Measurements from ENCODE around the gene U2AF1L4. TPM values are rescaled to one million over a fixed set of nuclear protein-coding genes. Genes with fewer than 3 reads are reported as not detected.
A peak's percentile ranks its signal among the peaks of the same experiment; 100 is the strongest.

The U2AF1L4 gene
- total RNA-seq, 1 experiment from 2014 or later: 6.0 TPM

DNA sequence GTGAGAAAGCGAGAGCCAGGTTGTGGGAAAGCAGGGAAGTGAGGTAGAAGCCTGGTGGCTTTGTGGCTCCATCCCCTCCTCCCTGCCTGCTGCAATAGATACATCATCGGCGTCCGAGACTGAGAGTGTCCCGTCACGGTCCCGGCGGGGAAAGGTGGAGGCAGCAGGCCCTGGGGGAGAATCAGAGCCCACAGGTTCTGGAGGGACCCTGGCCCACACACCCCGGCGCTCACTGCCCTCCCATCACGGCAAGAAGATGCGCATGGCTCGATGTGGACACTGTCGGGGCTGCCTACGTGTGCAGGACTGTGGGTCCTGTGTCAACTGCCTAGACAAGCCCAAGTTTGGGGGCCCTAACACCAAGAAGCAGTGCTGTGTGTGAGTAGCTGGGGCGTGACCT, 22.3 kb downstream of the U2AF1L4 start:
- in situ Hi-C loops (cut with HindIII; ENCODE audit: low pct_unique_long_range_greater_than_20kb, low sequenced_read_pairs): no loop called here
- no peak for DNase-seq (ENCODE audit: low read depth, low spot score)

DNA sequence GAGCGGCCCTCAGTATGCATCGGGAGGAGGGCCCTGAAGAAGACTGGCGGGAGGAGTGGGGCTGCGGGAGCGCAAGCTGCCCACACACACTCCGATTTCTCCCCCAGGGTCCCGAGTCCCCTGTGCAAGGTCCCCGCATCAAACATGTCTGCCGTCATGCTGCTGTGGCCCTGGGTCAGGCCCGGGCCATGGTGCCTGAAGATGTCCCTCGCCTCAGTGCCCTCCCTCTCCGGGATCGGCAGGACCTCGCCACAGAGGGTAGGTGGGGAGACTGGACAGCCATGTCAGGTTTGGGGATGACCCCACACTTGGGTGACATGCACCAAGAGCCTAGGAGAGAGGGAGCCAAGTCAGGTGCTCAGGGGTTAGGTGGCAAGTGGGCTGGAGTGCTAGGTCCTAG, 22.8 kb downstream of the U2AF1L4 start:
- in situ Hi-C loops (cut with HindIII; ENCODE audit: low pct_unique_long_range_greater_than_20kb, low sequenced_read_pairs): no loop called here
- no peak for DNase-seq (ENCODE audit: low read depth, low spot score)

GRCh38 chr19:35721374-35721773, 23.8 kb downstream of the U2AF1L4 start:
- in situ Hi-C loops (cut with HindIII; ENCODE audit: low pct_unique_long_range_greater_than_20kb, low sequenced_read_pairs): no loop called here
- no peak for DNase-seq (ENCODE audit: low read depth, low spot score)

DNA sequence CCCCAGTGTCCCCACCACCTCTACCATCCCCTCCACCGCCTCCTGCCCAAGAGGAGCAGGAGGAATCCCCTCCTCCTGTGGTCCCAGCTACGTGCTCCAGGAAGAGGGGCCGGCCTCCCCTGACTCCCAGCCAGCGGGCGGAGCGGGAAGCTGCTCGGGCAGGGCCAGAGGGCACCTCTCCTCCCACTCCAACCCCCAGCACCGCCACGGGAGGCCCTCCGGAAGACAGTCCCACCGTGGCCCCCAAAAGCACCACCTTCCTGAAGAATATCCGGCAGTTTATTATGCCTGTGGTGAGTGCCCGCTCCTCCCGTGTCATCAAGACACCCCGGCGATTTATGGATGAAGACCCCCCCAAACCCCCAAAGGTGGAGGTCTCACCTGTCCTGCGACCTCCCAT, 24.6 kb downstream of the U2AF1L4 start:
- in situ Hi-C loops (cut with HindIII; ENCODE audit: low pct_unique_long_range_greater_than_20kb, low sequenced_read_pairs): no loop called here
- DNase-seq (ENCODE audit: low read depth, low spot score): no peak

DNA sequence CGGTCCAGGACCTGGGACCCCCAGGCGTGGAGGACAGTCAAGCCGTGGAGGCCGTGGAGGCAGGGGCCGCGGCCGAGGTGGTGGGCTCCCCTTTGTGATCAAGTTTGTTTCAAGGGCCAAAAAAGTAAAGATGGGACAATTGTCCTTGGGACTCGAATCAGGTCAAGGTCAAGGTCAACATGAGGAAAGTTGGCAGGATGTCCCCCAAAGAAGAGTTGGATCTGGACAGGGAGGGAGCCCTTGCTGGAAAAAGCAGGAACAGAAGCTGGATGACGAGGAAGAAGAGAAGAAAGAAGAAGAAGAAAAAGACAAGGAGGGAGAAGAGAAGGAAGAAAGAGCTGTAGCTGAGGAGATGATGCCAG, 25.1 kb downstream of the U2AF1L4 start:
- in situ Hi-C loops (cut with HindIII; ENCODE audit: low pct_unique_long_range_greater_than_20kb, low sequenced_read_pairs): no loop called here
- no peak for DNase-seq (ENCODE audit: low read depth, low spot score)

- in situ Hi-C loops (cut with HindIII; ENCODE audit: low pct_unique_long_range_greater_than_20kb, low sequenced_read_pairs): no loop called here
- DNase-seq (ENCODE audit: low read depth, low spot score): no peak
Measured at GRCh38 chr19:35719402-35720162, 25.6 kb downstream of the U2AF1L4 start.

GRCh38 chr19:35718345-35719041, 26.7 kb downstream of the U2AF1L4 start:
- no peak for DNase-seq (ENCODE audit: low read depth, low spot score)
- in situ Hi-C loops (cut with HindIII; ENCODE audit: low pct_unique_long_range_greater_than_20kb, low sequenced_read_pairs): no loop called here

DNA sequence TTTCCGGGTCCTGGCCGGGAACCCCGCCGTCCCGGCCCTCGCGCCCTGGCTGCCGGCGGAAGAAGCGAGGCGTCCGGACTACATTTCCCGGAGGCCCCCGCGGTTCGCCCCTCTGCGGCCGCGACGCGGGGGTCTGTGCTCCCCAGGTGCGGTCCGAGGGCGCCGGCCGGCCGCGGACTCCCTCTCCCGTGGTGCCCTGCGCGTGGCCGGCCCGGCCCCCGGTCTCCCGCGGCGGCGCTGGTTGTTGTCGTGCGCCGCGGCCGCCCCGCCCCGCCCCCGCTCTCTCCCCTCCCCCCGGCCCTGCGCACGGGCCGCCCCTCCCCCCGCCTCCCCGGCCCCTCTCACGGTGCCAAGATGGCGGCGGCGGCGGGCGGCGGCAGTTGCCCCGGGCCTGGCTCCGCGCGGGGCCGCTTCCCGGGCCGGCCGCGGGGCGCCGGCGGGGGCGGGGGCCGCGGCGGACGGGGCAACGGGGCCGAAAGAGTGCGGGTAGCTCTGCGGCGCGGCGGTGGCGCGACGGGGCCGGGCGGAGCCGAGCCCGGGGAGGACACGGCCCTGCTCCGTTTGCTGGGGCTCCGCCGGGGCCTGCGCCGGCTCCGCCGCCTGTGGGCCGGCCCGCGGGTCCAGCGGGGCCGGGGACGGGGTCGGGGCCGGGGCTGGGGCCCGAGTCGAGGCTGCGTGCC, 27.4 kb downstream of the U2AF1L4 start, which contains the start of gene KMT2B:
TSS of gene KMT2B (plus strand) at position 339 of the 680 bp plus-strand sequence. CDS start at position 355, 16 bp downstream.
- no peak for DNase-seq (ENCODE audit: low read depth, low spot score)
- in situ Hi-C loops (cut with HindIII; ENCODE audit: low pct_unique_long_range_greater_than_20kb, low sequenced_read_pairs): no loop called here

DNA sequence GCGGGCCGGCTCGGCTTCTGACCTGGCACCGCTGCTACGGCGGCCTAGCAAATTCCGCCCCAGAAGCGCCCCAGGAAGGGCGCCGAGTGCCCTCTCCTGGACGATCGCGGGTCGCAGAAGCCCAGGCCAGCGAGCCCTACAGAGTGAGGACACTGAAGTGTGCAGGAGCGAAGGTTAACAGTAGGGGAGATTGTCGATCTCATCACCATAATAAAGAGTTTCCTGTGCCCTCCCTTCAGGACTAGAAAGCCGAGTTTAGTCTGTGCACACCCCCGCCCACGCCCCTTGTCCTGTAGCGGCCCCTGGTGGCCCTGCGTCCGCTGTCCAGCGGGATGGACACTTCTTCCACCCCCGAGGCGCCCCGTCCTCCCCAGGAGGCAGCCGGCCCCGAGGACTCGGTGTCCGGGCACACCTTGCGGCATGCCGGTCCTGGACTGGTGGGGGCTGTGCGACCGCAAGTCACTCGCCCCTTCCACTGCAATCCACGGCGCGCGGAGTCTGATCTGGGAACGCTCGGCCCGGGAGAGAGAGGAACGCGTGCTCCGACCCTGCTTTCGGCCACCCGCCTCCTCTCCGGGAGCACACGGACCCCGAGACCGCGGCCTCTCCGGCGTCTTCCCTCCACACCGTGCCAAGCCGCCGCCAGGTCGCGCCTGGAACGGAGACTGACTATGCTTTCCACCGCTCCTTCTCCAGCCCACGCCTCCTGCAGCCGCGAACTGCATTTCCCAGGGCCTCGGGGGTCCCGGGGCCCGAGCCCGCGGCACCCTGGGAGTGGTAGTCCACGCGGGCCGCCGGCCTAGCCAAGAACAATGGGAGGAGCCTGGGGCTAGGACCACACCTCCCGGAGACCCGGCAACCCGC, 28.2 kb downstream of the U2AF1L4 start:
- in situ Hi-C loops (cut with HindIII; ENCODE audit: low pct_unique_long_range_greater_than_20kb, low sequenced_read_pairs): no loop called here
- DNase-seq (ENCODE audit: low read depth, low spot score): peak; percentile 92

GRCh38 chr19:35715981-35716800, 29.0 kb downstream of the U2AF1L4 start:
- in situ Hi-C loops (cut with HindIII; ENCODE audit: low pct_unique_long_range_greater_than_20kb, low sequenced_read_pairs): no loop called here
- no peak for DNase-seq (ENCODE audit: low read depth, low spot score)

- in situ Hi-C loops (cut with HindIII; ENCODE audit: low pct_unique_long_range_greater_than_20kb, low sequenced_read_pairs): no loop called here
- DNase-seq (ENCODE audit: low read depth, low spot score): no peak
Measured at GRCh38 chr19:35715355-35715809, 29.8 kb downstream of the U2AF1L4 start.

GRCh38 chr19:35714601-35715354, 30.4 kb downstream of the U2AF1L4 start:
- DNase-seq (ENCODE audit: low read depth, low spot score): no peak
- in situ Hi-C loops (cut with HindIII; ENCODE audit: low pct_unique_long_range_greater_than_20kb, low sequenced_read_pairs): no loop called here

GRCh38 chr19:35713904-35714495, 31.2 kb downstream of the U2AF1L4 start:
- DNase-seq (ENCODE audit: low read depth, low spot score): no peak
- in situ Hi-C loops (cut with HindIII; ENCODE audit: low pct_unique_long_range_greater_than_20kb, low sequenced_read_pairs): no loop called here

- in situ Hi-C loops (cut with HindIII; ENCODE audit: low pct_unique_long_range_greater_than_20kb, low sequenced_read_pairs): no loop called here
Measured at GRCh38 chr19:35713506-35713850, 31.7 kb downstream of the U2AF1L4 start.

GRCh38 chr19:35712567-35713505, 32.4 kb downstream of the U2AF1L4 start:
- in situ Hi-C loops (cut with HindIII; ENCODE audit: low pct_unique_long_range_greater_than_20kb, low sequenced_read_pairs): no loop called here
- DNase-seq (ENCODE audit: low read depth, low spot score): no peak

More at GRCh38 chr19:35713506-35713850, 31.7 kb downstream of the U2AF1L4 start:
- no peak for DNase-seq (ENCODE audit: low read depth, low spot score)
